ENCODE measurements around the gene GTF2IRD2. TPM values are rescaled to one million over a fixed set of nuclear protein-coding genes. Genes with fewer than 3 reads are reported as not detected.
"Not testable (repeated sequence)": the region's sequence is repeated elsewhere in the genome, so short reads cannot be mapped to it uniquely, and the experiment has no call there.

The GTF2IRD2 gene
- total and polyA plus RNA-seq, 10 of the 15 experiments (the other 5 are each of a cell fraction or from before 2014, with no cell fraction given) = 2.9 to 16.6 (median 5.8) TPM

GRCh38 chr7:74874748-74875512 lies 23.5 kb upstream of the GTF2IRD2 start:
- H3K27ac ChIP-seq (ENCODE audit: control insufficient read depth, insufficient read depth); RAD21 ChIA-PET (ENCODE audit: unreplicated experiment); DNase-seq (ENCODE audit: low read depth, low spot score); H3K9ac ChIP-seq (ENCODE audit: control insufficient read depth, insufficient read depth, low read length); H4K20me1 ChIP-seq (ENCODE audit: control insufficient read depth, insufficient read depth); CTCF ChIA-PET; BruUV-seq (replicated peaks); H2AFZ ChIP-seq (ENCODE audit: control insufficient read depth, low read depth, low read length); H3K4me2 ChIP-seq (ENCODE audit: control insufficient read depth, insufficient read depth); FAIRE-seq; intact Hi-C loops (cut with micrococcal nuclease; ENCODE audit: unreplicated experiment); H3K4me1 ChIP-seq (ENCODE audit: control insufficient read depth, insufficient read depth, low read length); H3K79me2 ChIP-seq (ENCODE audit: control insufficient read depth, insufficient read depth, low read length); H3K27me3 ChIP-seq (replicated peaks in 1 of 2; ENCODE audit: control insufficient read depth in 2 of 2, insufficient read depth in 2 of 2, low read length in 1 of 2); SMC1A ChIA-PET (ENCODE audit: uncharacterized antibody, unreplicated experiment); H3K9me3 ChIP-seq (replicated peaks; ENCODE audit: control insufficient read depth, insufficient read depth, low read length); ATAC-seq; H3K4me3 ChIP-seq; H3K36me3 ChIP-seq (ENCODE audit: control insufficient read depth in 2 of 2, insufficient read depth in 2 of 2, low read length in 1 of 2); POLR2A ChIA-PET: not testable (repeated sequence)
- in situ Hi-C loops (cut with MboI) = loop anchor here (10.0 kb wide), 1 partner anchor 460 kb away; no protein-coding TSS in a partner anchor
- 87% methylated on average over 16 of the region's 20 CpGs for WGBS (ENCODE audit: insufficient coverage, insufficient replicate concordance, low lambda C conversion rate, missing lambda C conversion rate)

GRCh38 chr7:74874104-74874747 lies 22.8 kb upstream of the GTF2IRD2 start:
- H4K20me1 ChIP-seq (ENCODE audit: control insufficient read depth, insufficient read depth); CTCF ChIA-PET; H3K9me3 ChIP-seq (replicated peaks; ENCODE audit: control insufficient read depth, insufficient read depth, low read length); H3K4me2 ChIP-seq (ENCODE audit: control insufficient read depth, insufficient read depth); ATAC-seq; H3K79me2 ChIP-seq (ENCODE audit: control insufficient read depth, insufficient read depth, low read length); H3K4me1 ChIP-seq (ENCODE audit: control insufficient read depth, insufficient read depth, low read length); H3K27me3 ChIP-seq (replicated peaks in 1 of 2; ENCODE audit: control insufficient read depth in 2 of 2, insufficient read depth in 2 of 2, low read length in 1 of 2); H2AFZ ChIP-seq (ENCODE audit: control insufficient read depth, low read depth, low read length); H3K36me3 ChIP-seq (ENCODE audit: control insufficient read depth in 2 of 2, insufficient read depth in 2 of 2, low read length in 1 of 2); intact Hi-C loops (cut with micrococcal nuclease; ENCODE audit: unreplicated experiment); SMC1A ChIA-PET (ENCODE audit: uncharacterized antibody, unreplicated experiment); H3K4me3 ChIP-seq; DNase-seq (ENCODE audit: low read depth, low spot score); RAD21 ChIA-PET (ENCODE audit: unreplicated experiment); POLR2A ChIA-PET; H3K27ac ChIP-seq (ENCODE audit: control insufficient read depth, insufficient read depth); FAIRE-seq; BruUV-seq (replicated peaks); H3K9ac ChIP-seq (ENCODE audit: control insufficient read depth, insufficient read depth, low read length): not testable (repeated sequence)
- 93% methylated on average over 3 of the region's 10 CpGs for WGBS (ENCODE audit: insufficient coverage, insufficient replicate concordance, low lambda C conversion rate, missing lambda C conversion rate)
- in situ Hi-C loops (cut with MboI) = loop anchor here (10.0 kb wide), 1 partner anchor 459 kb away; no protein-coding TSS in a partner anchor

GRCh38 chr7:74872542-74872941 lies 21.1 kb upstream of the GTF2IRD2 start:
- H4K20me1 ChIP-seq (ENCODE audit: control insufficient read depth, insufficient read depth); SMC1A ChIA-PET (ENCODE audit: uncharacterized antibody, unreplicated experiment); BruUV-seq (replicated peaks); RAD21 ChIA-PET (ENCODE audit: unreplicated experiment); H2AFZ ChIP-seq (ENCODE audit: control insufficient read depth, low read depth, low read length); H3K36me3 ChIP-seq (ENCODE audit: control insufficient read depth in 2 of 2, insufficient read depth in 2 of 2, low read length in 1 of 2); H3K9ac ChIP-seq (ENCODE audit: control insufficient read depth, insufficient read depth, low read length); H3K4me1 ChIP-seq (ENCODE audit: control insufficient read depth, insufficient read depth, low read length); DNase-seq (ENCODE audit: low read depth, low spot score); intact Hi-C loops (cut with micrococcal nuclease; ENCODE audit: unreplicated experiment); H3K79me2 ChIP-seq (ENCODE audit: control insufficient read depth, insufficient read depth, low read length); H3K27me3 ChIP-seq (replicated peaks in 1 of 2; ENCODE audit: control insufficient read depth in 2 of 2, insufficient read depth in 2 of 2, low read length in 1 of 2); CTCF ChIA-PET; H3K27ac ChIP-seq (ENCODE audit: control insufficient read depth, insufficient read depth); FAIRE-seq; H3K4me3 ChIP-seq; H3K9me3 ChIP-seq (replicated peaks; ENCODE audit: control insufficient read depth, insufficient read depth, low read length); POLR2A ChIA-PET; ATAC-seq; H3K4me2 ChIP-seq (ENCODE audit: control insufficient read depth, insufficient read depth): not testable (repeated sequence)
- 87% methylated on average over 9 of the region's 9 CpGs for WGBS (ENCODE audit: insufficient coverage, insufficient replicate concordance, low lambda C conversion rate, missing lambda C conversion rate)
- in situ Hi-C loops (cut with MboI) = loop anchor here (10.0 kb wide), 1 partner anchor 458 kb away; no protein-coding TSS in a partner anchor

- DNase-seq (ENCODE audit: low read depth, low spot score); H3K27me3 ChIP-seq (replicated peaks in 1 of 2; ENCODE audit: control insufficient read depth in 2 of 2, insufficient read depth in 2 of 2, low read length in 1 of 2); FAIRE-seq; ATAC-seq; H3K4me3 ChIP-seq; H3K9ac ChIP-seq (ENCODE audit: control insufficient read depth, insufficient read depth, low read length); CTCF ChIA-PET; RAD21 ChIA-PET (ENCODE audit: unreplicated experiment); H3K27ac ChIP-seq (ENCODE audit: control insufficient read depth, insufficient read depth); H3K9me3 ChIP-seq (replicated peaks; ENCODE audit: control insufficient read depth, insufficient read depth, low read length); POLR2A ChIA-PET; H3K36me3 ChIP-seq (ENCODE audit: control insufficient read depth in 2 of 2, insufficient read depth in 2 of 2, low read length in 1 of 2); H3K4me1 ChIP-seq (ENCODE audit: control insufficient read depth, insufficient read depth, low read length); BruUV-seq (replicated peaks); H3K4me2 ChIP-seq (ENCODE audit: control insufficient read depth, insufficient read depth); H3K79me2 ChIP-seq (ENCODE audit: control insufficient read depth, insufficient read depth, low read length); intact Hi-C loops (cut with micrococcal nuclease; ENCODE audit: unreplicated experiment); H4K20me1 ChIP-seq (ENCODE audit: control insufficient read depth, insufficient read depth); SMC1A ChIA-PET (ENCODE audit: uncharacterized antibody, unreplicated experiment); in situ Hi-C loops (cut with MboI); H2AFZ ChIP-seq (ENCODE audit: control insufficient read depth, low read depth, low read length): not testable (repeated sequence)
- 84% methylated on average over 8 of the region's 8 CpGs for WGBS (ENCODE audit: insufficient coverage, insufficient replicate concordance, low lambda C conversion rate, missing lambda C conversion rate)
These were observed 14.4 kb upstream of the GTF2IRD2 start for GRCh38 chr7:74865777-74866176.

All from GM12878 (cell line).